Sciatic nerve (tissue), 2 donors: ENCODE results near the gene PFDN6. TPM values are rescaled to one million over a fixed set of nuclear protein-coding genes. Genes with fewer than 3 reads are reported as not detected.

Source experiments
- ATAC-seq: fragments of 200-7000 bp; cut with Tn5 transposase; one replicate; pipeline ENCODE4 v1.9.1; 2020; ENCODE audit warnings: mild to moderate bottlenecking, moderate library complexity
- DNase-seq: peaks from one replicate; pipeline ENCODE4 v3.0.0-alpha.2; 2020; ENCODE audit warnings: low spot score
- intact Hi-C: fragments of 100-400 bp; cut with DNase I; formaldehyde crosslinking; loops from one replicate; pipeline ENCODE4 v1.14.2; 2022
- total RNA-seq: library from RNA; stranded (reverse); fragmentation: NEBNext Ultra II Directional; extraction: Animal tissue kit (Norgen Biotek cat#: 25700); gene quantifications from one replicate; pipeline ENCODE4 v1.2.1, GENCODE V29; 2021
- donor health status: DM: no; HTN: no; CAD: no.
- donor health status: DM: no; HTN: no; CAD: no.

Gene PFDN6
- total RNA-seq, 1 donor from 2014 or later, result 27.1 TPM

DNA sequence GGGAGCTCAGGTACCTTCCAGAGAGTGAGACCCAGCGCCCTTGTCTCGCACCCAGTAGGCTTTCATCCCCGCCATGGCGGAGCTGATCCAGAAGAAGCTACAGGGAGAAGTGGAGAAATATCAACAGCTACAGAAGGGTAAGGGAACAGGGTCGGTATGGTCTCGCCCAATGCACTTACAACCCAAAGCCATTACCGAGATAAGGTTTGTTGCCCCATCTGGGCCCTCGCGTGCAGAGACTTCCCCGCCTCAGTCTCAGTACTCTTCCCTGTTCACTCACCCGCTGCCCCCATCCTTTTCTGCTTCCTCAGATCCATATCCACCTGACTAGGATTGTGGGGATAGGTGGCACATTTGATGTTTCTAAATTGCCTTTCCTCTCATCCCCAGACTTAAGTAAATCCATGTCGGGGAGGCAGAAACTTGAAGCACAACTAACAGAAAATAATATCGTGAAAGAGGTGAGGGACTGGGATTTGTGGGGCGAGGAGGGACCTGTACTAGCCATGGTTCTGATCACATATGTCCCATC, 449 bp downstream of the PFDN6 start:
- no peak for ATAC-seq
- intact Hi-C loops, result no loop called here

GRCh38 chr6:33290459-33290858, 1.1 kb downstream of the PFDN6 start:
- intact Hi-C loops, result no loop called here
- no peak for DNase-seq
- no peak for ATAC-seq

More for the DNA sequence above, 449 bp downstream of the PFDN6 start:
- no peak for DNase-seq

DNA sequence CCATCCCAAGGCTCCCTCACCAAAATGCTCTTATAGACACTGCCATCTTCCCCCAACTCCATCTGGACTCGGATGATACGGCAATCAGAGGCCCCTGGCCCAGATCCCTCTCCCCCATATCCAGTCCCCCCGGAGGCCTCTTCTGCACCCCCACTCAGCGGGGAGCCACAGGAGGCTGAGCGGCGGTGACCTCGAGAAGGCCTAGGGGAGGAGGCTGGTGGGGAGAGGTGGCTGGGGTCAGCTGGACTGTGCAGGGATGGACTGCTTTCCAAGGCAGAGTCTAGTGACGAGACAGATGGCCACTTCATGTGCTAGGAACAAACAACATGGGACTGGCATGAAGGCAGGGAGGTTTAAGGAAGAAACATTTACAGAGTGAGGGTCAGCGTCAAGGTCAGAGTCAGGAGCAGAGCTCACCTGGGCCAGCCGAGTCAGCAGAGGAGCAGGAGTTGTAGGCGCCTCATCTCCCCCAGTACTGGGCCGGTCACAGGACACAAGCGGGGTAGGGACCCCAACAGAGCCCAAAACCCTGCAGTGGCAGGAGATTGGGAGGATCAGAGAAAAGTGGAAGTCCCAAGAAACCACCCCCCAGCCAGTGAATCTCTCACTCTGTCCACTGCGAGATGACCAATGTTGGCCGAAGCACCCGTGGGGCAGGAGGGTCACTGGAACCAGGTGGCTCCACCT, 3.7 kb downstream of the PFDN6 start:
- intact Hi-C loops, result no loop called here
- DNase-seq (no peak), ATAC-seq (no peak)

DNA sequence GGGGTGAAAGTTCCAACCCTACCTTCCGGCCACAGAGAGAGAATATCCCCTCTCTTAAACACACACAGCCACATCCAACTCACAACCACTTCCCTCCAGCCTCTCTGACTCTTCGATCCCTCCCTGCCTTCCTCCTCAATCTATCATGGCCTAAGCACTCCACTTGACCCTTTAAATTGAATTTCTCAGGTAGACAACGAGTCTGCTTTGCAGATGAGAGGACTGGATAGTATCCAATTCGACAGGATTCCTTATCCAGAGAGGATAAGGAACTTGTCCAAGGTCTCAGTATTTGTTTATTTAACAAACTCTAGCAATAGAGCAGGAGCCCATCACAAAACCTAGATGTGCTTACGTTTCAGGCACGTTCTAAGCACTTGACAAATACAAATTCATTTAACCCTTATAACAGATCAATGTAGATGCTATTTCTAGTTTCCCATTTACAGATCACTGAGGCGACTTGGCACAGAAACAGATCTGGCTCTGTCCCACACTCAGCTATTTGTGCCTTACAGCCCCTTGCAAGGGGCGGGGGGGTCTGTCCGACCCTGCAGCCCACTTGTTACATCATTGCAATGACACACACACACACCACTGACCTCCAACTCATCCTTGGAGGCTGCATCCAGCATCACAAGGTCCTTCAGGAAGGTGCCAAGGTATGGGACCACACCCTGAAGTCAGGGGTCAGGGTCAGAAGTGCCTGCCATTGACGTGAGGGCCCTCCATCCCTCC, 4.9 kb downstream of the PFDN6 start:
- intact Hi-C loops, result no loop called here
- DNase-seq, result no peak

GRCh38 chr6:33295621-33296369, 6.4 kb downstream of the PFDN6 start:
- ATAC-seq (no peak), DNase-seq (no peak)
- intact Hi-C loops, result no loop called here

More for the DNA sequence above, 4.9 kb downstream of the PFDN6 start:
- no peak for ATAC-seq

DNA sequence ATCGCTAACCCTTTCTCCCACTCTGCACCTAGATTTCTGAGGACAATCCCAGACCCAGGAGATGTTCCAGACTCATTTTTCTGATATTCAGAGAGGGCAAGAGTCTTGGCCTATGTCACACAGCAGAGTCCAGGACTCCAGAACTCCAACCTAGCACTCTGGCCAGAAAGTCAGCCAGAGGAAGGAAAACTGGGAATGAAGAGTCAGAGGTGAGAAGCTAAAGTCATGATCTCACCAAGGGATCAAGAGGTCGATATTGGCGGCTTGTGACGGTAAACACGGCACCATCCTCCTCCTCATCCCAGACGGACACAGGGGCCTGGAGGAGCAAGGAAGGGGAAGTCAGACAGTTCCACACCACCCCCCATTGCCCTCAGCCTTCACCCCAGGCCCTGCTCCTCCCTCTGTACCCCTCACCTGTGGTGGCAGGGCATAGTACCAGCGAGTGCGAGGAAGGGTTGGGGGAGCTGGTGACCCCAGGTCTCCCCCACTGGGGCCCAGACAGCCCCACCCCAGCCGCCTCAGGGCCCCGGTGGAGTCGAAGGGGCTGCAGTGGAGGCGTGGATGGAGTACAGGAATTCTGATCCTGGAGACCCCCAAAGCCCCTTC, 7.5 kb downstream of the PFDN6 start:
- intact Hi-C loops, result no loop called here
- DNase-seq (no peak), ATAC-seq (no peak)

DNA sequence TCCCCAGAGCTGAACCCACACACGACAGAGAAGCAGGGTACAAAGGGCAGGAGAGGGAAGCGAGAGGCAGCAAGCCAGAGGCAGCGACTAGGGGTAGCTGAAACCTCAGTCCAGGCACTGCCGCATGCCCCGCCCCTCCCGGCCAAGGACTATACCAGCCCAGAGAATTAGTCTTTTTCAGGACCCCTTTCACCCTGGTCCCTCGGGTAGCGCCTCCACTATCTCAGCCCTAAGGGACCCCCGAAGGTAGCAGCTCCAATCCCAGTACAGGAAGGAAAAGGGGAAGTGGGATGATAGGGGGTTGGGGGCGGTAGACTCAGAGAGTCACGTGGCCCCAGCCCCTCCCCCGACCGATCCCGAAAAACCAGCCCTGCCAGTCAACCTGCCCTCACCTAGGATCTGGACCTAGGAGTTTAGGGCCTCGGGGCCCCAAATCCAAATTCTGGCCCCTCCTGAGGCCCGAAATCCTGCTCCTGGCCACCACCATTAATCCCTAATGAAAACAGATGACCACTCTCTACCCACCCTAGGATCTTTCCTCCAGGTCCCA, 8.1 kb downstream of the PFDN6 start:
- intact Hi-C loops, result no loop called here
- DNase-seq (no peak), ATAC-seq (peak; percentile 2)

DNA sequence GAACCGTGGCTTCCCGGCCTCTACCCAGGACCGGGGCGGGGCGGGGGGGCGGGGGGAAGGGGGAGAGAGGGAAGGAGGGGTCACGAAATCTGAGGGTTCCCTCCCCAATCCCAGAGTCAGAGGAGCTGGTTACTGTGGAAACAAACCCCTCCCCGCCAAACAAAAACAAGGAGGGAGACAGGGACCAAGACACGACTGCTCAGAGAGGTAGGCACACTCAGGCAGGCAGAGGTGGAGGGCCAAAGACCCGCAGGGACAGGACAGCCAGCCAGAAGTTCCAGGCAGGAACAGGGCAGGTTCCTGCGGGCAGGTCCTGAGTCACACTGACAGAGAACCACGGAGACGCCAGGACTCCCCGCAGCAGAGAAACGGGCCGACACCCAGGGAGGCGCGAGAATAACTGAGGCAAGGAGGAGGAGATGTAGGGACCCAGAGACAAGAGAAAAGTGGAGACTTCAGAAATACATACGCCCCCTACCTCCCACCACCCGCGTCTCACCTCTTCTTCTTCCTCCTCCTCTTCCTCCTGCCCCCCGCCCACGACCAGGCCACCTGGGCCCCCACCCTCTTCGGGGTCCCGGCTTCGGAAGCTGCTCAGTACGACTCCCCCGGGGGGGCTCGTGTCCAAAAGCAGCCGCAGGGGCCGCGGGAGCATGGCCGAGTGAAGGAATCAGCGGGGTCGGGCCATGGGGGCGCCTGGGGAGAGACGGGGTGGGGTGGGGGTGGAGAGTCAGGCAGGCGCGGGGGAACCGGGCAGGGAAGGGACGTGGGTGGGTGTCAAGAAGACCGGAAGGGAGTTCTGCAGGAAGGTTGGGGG, 8.8 kb downstream of the PFDN6 start:
- DNase-seq (peak; percentile 82), ATAC-seq (peak; percentile 79)
- intact Hi-C loops, result no loop called here

DNA sequence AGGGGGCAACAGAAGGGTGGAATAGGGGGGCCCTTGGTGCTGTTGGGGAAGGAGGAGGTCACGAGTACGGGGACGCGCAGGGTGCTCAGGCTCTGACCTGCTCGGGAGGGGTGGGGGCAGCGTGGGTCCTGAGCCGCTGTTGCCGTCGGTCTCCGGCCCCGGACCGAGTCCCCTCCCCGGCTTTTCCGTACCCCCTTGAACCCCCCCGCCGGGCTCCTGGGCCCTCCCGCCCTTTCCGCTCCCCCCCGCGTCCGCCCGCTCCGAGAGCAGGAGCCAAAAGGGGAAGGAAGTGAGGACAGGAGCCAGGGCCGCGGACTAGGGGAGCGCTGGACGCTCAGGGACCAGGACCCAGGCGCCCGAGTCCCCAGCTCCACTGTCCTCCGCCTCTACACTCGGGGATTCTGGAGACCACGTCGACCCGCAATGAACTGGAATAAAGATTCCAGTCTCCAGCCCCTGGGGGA, 9.4 kb downstream of the PFDN6 start, which contains the start of gene RGL2:
Gene RGL2 (minus strand): TSS at position 170 of the 464 bp plus-strand sequence. CDS start 332 bp downstream, outside the sequence.
- intact Hi-C loops, result no loop called here
- ATAC-seq, result peak; percentile 86
- DNase-seq, result peak; percentile 93

GRCh38 chr6:33299237-33299944, 10.0 kb downstream of the PFDN6 start:
- intact Hi-C loops, result no loop called here

GRCh38 chr6:33301877-33302276, 12.5 kb downstream of the PFDN6 start:
- ATAC-seq (no peak), DNase-seq (no peak)
- intact Hi-C loops, result no loop called here

More at GRCh38 chr6:33299237-33299944, 10.0 kb downstream of the PFDN6 start:
- ATAC-seq (peak; percentile 85), DNase-seq (peak; percentile 95)

GRCh38 chr6:33304216-33304615, 14.8 kb downstream of the PFDN6 start:
- no peak for ATAC-seq
- no peak for DNase-seq
- intact Hi-C loops, result no loop called here

DNA sequence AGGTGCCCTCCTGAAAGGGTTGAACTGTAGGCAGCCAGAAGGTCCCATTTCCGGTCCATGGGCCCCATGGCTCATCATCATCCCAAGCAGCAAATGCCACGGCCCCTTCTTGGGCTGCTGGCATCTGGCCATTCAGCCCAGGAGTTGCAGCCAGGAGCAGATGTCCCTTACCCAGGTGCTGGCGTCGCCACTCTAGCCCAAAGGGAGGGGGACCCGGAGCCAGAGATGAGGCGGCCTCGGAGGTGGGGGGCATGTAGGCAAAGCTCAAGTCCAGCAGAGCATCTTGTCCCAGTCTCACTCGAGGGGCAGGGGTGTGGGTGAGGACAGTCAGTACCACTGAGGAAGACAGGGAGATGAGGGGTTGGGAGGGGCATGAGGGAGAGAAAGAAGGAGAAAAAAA, 15.7 kb downstream of the PFDN6 start:
- DNase-seq (no peak), ATAC-seq (no peak)
- intact Hi-C loops, result no loop called here

- intact Hi-C loops, result no loop called here
- ATAC-seq, result no peak
- DNase-seq, result no peak
Measured at GRCh38 chr6:33306356-33306755, 17.0 kb downstream of the PFDN6 start.

- ATAC-seq (peak; percentile 39), DNase-seq (no peak)
- intact Hi-C loops, result no loop called here
Measured at GRCh38 chr6:33312361-33313104, 23.1 kb downstream of the PFDN6 start.

DNA sequence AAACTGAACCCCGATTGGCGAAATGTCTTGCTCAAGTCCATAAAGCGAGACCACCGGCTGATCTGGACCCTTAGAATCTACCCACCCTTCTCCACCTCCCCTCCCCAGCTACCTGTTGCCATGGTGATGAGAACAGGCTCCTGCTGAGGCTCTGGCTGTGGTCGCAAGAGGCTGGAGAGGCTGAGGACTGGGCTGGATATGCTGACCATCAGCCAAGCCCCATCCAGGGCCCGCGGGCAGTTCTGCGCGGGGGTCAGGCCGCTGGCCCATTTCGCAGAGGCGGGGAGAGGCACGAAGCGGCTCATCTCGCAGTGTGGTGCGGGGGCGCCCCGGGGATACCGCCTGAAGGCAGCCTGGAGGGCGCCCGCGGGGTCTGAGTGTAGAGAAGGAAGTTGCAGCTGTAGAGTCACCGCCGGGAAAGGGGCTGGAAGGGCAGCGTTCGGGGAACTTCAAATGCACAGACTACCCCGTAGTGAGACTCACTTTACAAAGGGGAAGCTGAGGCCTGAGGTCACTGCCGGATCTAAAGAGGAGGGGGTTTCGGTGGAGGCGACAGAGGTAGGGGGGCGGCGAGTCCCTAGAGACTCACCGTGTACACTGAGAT, 23.8 kb downstream of the PFDN6 start:
- DNase-seq, result peak; percentile 79
- intact Hi-C loops, result no loop called here
- peak; percentile 13 for ATAC-seq
